SW480 (cell line): ENCODE measurements around the gene RPL3.
"Not testable (repeated sequence)": the region's sequence is repeated elsewhere in the genome, so short reads cannot be mapped to it uniquely, and the experiment has no call there.

Experiments used
- DNase-seq: peaks from one replicate; pipeline ENCODE4 v3.0.0-alpha.2; 2016; ENCODE audit warnings: low spot score

RPL3 gene

GRCh38 chr22:39351689-39352214, 32.3 kb upstream of the RPL3 start:
- no peak for DNase-seq

DNA sequence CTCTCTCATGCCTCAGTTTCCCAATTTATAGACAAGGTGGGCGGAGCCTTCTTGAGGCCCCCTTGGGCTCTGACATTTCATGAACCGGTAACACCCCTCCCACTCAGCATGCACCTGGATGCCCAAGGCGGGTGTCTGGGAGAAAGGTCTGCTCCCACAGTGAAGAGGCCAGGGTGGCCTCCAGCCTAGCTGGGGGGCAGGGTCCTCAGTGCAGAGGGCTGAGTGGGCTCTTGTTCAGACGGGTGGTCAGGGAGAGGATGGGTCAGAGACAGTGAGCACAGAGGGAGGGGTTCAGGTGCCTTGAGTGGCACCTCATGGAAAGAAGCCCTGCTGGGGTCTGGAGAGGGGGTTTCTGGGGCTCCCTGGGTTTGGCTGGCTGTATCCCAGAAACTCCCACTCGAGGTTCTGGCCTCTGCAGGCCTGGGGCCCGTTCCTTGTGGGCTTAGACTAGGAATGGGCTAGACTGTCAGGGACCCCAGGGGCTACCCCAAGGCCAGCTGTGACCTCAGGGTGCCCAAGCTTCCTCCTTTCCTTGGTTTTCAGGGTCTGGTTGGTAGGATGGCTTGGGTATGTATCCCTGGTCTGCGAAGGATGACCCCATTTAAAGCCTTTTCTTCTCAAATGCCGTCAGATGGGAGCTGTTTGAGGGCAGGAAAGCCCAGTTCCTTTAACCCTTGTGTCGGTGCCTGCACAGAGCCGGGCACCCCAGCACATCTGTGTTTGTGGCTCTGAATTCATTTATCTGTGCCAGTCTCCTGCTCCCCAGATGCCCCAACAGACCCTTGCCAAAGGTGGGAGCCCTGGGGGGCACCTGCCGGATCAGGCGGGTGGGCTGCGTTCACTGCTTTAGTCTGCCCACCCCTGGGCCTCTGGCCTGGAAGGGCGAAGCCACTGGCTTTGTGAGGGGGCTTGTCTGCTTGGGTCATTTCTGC, 31.6 kb upstream of the RPL3 start:
- no peak for DNase-seq

DNA sequence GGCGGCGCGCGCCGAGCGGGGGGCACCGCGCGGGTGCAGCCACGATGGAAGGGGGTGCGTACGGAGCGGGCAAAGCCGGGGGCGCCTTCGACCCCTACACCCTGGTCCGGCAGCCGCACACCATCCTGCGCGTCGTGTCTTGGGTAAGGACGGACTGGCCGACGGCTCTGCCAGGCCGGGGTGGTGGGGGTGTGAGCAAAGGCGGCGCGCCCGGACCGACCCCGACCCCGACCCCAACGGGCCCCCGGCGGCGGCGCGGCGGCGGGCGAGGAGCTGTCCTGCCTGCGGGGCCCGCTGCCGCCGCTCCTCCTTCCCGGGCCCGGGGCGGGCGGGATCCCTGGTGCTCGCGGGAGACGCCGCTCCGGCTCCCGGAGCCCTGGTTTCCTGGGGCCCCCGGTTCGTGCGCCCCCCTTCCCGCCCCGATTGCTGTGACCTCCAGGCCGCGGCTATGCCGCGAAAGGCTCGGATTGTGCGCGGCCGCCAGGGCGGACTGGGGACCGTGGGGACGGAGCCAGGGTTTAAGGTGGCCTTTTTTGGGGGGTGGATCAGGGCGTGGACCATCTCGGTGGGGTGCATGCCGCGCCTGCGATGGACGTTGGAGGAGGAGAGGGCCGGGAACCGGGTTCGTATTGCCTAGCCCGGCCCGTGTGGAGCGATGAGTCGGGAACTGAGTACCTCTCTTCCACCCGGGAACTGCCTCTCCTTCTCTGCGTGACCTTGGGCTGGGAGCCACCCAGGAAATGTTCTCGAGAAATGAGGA, 30.7 kb upstream of the RPL3 start, which contains the start of gene SYNGR1:
Gene SYNGR1 (plus strand): TSS at position 25 of the 760 bp plus-strand sequence. CDS start 20 bp downstream, at position 45.
- no peak for DNase-seq

- DNase-seq: no peak
These were observed 30.1 kb upstream of the RPL3 start for GRCh38 chr22:39349506-39349966.

DNA sequence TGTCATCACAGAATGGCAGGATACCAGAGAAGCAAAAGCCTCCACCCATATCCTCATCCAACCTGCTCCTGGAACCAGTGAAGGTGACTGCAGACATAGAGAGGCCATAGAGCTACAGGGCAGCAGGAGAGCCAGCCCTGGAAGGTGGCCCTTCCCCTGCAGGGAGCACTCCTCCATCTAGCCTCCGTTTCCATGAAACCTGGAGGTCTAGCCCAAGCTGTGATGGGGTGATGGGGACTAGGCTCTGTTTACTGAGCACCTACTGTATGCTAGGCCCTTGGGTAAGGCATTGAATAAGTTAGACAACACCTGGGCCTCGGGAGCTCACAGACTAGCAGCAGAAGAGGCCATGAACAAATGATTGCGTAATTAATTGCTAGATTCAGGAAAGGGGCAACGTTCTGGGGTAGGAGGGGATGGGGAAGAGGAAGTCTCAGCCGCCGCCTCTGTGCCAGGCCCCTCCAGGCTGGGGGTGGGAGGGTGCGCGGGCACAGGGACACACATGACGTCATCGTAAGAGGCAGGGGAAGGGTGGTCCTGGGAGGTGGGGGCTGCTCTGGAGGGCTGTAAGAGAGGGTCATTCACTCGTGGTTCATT, 29.6 kb upstream of the RPL3 start:
- no peak for DNase-seq

- no peak for DNase-seq
These were observed 25.8 kb upstream of the RPL3 start for GRCh38 chr22:39345231-39345630.

- no peak for DNase-seq
These were observed 24.6 kb upstream of the RPL3 start for GRCh38 chr22:39344046-39344390.

GRCh38 chr22:39343259-39344045, 24.0 kb upstream of the RPL3 start:
- peak; percentile 67 for DNase-seq

GRCh38 chr22:39341179-39341578, 21.8 kb upstream of the RPL3 start:
- no peak for DNase-seq

DNA sequence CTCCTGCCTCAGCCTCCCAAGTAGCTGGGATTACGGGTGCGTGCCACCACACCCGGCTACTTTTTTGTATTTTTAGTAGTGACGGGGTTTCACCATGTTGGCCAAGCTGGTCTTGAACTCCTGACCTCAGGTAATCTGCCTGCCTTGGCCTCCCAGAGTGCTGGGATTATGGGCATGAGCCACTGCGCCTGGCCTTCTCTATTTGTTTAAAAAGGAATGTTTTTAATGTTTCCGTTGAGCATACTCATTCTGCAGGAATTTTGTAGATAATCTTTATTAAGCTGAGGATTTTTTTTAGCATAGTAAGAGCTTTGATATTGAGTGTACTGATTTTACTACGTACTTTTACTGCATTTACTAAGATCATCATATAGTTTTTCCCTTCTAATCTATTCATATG, 20.4 kb upstream of the RPL3 start:
- DNase-seq: not testable (repeated sequence)

- DNase-seq: no peak
These were observed 17.0 kb upstream of the RPL3 start for GRCh38 chr22:39336411-39336810.

DNA sequence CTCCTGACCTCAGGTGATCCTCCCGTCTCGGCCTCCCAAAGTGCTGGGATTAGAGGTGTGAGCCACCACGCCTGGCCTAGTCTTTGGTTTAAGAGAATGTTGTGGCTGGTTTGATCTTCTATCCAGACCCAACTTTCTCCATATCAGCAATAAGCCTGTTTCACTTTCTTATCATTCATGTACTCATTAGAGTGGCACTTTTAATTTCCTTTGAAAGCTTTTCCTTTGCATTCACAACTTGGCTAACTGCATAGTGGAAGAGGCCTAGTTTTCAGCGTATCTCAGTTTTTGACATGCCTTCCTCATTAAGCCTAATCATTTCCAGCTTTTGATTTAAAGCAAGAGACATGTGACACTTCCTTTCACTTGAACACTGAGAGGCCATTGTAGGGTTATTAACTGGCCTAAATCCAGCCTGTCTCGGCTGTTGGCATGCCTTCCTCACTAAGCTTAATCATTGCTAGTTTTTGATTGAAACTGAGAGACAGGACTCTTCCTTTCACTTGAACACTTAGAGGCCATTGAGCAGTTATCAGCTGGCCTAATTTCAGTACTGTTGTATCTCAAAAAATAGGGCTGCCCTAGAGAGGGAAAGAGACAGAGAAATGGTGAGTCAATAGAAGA, 13.1 kb upstream of the RPL3 start:
- no peak for DNase-seq

- not testable (repeated sequence) for DNase-seq
These were observed 11.1 kb upstream of the RPL3 start for GRCh38 chr22:39330553-39330952.

DNA sequence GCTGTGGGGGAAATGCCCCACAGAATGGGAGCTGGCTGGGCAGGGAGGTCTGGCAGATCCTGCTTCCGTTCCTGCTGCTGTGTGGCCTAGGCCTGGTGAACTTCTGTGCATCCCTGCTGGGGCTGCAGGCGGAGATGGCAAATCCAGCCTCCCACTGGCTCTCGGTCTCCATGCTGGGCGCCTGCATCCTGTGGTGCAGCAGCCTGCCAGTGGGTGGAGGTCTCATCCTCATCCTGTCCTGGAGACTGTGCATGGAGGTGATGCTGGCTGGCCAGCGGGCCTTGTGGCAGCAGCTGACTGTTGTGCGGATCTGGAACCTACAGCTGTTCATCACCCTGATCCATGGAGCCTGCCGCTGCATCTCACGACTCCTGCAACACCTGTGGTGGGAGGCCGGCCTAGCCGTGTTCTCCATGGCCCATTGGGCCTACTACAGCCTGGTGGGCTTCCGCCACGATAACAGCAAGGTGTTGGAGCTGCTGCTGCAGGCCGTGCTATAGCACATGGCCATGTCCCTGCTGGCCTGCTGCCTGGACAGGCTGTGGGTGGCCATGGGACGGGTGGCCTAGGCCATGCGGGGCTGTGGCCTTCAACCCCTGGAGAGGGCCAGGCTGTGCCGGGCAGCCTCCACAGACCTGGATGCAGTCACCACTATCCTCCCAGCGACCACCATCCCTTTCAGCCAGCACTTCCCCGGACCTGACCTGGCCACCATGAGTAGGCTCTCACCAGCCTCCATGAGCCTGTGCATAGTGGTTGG, 8.8 kb upstream of the RPL3 start:
- no peak for DNase-seq

DNA sequence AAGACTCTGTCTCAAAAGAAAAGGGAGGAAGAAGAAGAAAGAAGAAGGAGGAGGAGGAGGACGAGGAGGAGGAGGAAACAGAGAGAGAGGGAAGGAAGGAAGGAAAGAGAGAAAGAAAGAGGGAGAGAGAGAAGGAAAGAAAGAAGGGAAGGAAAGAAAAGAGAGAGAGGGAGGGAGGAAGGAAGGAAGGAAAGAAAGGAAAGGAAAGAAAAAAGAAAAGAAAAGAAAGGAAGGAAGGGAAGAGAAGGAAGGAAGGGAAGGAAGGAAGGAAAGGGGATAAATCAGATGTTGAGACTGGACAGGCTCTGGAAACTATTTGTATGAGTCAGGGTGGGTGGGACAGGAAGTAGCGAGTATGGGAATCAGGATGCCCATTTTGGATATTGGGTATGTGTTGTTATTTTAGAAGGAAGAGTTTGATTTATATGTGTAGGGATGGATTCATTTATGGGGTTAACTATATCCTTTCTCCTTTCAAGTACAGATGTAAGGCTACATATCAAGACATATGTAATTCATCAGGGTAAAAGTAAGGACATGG, 6.0 kb upstream of the RPL3 start:
- no peak for DNase-seq

GRCh38 chr22:39320616-39321029, 1.2 kb upstream of the RPL3 start:
- not testable (repeated sequence) for DNase-seq

DNA sequence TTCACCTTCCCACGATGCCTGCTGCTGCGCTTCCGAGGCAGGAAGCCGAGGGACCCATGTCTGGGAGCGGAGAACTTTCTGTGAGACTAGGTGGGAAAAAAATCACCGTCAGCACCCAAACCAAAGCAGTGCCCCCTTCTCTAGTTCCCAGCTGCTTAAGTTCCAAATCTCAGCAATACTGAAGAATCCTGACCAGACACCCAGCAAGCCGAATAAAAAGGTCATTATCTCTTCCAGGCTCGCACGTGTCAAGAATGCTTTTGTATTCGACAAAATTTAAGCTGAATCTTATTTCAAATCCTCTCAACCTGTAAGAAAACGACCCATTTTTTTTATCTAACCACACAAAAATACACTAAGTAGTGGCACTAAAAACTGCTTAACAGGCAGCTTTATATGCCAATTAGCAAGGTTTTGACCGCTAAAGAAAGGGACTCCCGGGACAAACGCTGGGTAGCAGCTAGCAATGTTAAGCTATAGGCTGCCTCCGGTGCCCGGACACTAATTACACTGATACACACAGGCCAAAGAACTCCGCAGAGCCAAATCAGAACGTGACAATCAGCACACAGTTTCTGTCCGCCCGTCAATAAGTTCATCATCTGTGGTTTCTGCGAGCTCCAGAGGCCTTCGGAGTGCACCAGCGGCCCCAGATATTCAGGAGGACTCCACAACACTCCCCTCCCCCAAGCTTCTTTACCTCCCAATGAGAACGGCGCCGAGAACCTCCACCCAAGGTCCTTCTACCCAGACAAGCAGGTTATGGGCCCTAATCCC, 728 bp downstream of the RPL3 start:
- DNase-seq: peak; percentile 41

DNA sequence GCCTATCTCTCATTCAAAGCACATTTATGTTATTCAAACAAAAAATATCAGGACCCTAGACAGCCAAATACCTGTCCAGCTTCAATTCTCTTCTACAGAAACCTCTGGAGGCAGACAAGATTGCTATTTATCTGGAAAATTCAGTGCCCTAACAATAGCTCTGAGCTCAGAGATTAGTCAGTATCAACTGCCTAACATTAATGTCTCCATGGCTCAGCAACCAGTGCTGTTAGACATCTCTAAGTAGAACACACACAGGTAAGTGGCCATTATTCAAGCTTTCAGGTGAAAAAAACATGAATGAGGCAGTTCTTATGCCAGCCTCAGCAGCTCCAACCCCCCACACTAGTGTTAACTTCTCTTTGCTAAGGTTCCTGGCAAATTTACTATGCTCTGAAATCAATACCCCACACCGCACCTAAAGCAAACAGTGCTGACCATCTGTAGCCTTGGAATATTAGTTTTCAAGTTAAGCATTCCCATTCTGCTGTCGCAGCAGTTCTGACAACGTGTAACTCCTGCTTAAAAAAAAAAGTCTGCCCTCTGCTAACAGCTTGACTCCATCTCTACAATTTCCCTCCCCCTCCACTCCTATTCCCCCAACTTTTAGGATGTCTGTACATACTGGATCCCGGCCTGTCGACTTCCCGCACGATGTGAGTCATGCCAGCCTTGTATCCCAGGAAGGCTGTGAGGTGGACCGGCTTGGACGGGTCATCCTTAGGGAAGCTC, 1.5 kb downstream of the RPL3 start:
- no peak for DNase-seq
